B cell (primary cell): Measurements from ENCODE around the gene LCN10. TPM values are rescaled to one million over a fixed set of nuclear protein-coding genes. Genes with fewer than 3 reads are reported as not detected.

Source experiments
- ATAC-seq: fragments of 200-7000 bp; cut with Tn5 transposase; one replicate; pipeline ENCODE4 v1.10.0; 2021; ENCODE audit warnings: low read depth, mild to moderate bottlenecking, moderate number of reproducible peaks, moderate library complexity
- CTCF ChIA-PET: fragments of 350-600 bp; sonication (Branson Sonifier 250); formaldehyde crosslinking; loops from one replicate; lab custom pipeline; 2021; ENCODE audit warnings: antibody characterized with exemption, inconsistent platforms; lab: Charles Lee
- POLR2A ChIA-PET: fragments of 350-600 bp; sonication (Branson Sonifier 250); formaldehyde crosslinking; loops from one replicate; lab custom pipeline; 2021; ENCODE audit warnings: antibody characterized with exemption; lab: Charles Lee
- DNase-seq: peaks from one replicate; pipeline ENCODE4 v3.0.0; 2013
- H2AFZ ChIP-seq: 2 replicates; pipeline ENCODE4 v1.6.1; 2012; ENCODE audit warnings: mild to moderate bottlenecking, low read depth, low read length; ENCODE audit not compliant: insufficient read depth, poor library complexity, severe bottlenecking
- H3K27ac ChIP-seq, 2 donors: 1 replicate in 1 of 2; 2 replicates in 1 of 2; pipeline ENCODE4 v1.5.1; 2012 to 2013; ENCODE audit warnings: low read length in 2 of 2, mild to moderate bottlenecking in 2 of 2, moderate library complexity in 1 of 2
- H3K27me3 ChIP-seq, 4 experiments: fragments of 200-600 bp in 1 of 4; sonication (generic) in 1 of 4; replicated peaks in 1 of 4; 1 replicate in 2 of 4; 2 replicates in 2 of 4; pipeline versions ENCODE4 v1.6.1 to v1.7.0; 2013 to 2016; ENCODE audit warnings: low read length in 3 of 4, mild to moderate bottlenecking in 2 of 4, mixed read lengths in 1 of 4, moderate library complexity in 1 of 4; ENCODE audit not compliant: insufficient read depth in 4 of 4, control insufficient read depth in 3 of 4; ENCODE audit errors: control extremely low read depth in 1 of 4
- H3K36me3 ChIP-seq, 2 experiments: replicated peaks in 1 of 2; 1 replicate in 1 of 2; 2 replicates in 1 of 2; pipeline versions ENCODE4 v1.6.1 to v1.7.1; 2013; ENCODE audit warnings: low read length in 1 of 2; ENCODE audit not compliant: insufficient read depth in 2 of 2, control insufficient read depth in 1 of 2; ENCODE audit errors: control extremely low read depth in 1 of 2, extremely low read depth in 1 of 2
- H3K4me1 ChIP-seq, 2 donors: fragments of 200-600 bp in 1 of 2; sonication (generic) in 1 of 2; 1 replicate in 1 of 2; 2 replicates in 1 of 2; pipeline versions ENCODE4 v1.5.1 to v1.6.1; 2013 to 2017; ENCODE audit warnings: low read length in 2 of 2; ENCODE audit not compliant: control insufficient read depth in 2 of 2, insufficient read depth in 2 of 2
- H3K4me2 ChIP-seq: replicated peaks from 2 replicates; pipeline ENCODE3; 2012; ENCODE audit warnings: mild to moderate bottlenecking, low read depth, low read length; ENCODE audit not compliant: poor library complexity, severe bottlenecking
- H3K4me3 ChIP-seq, 5 experiments: fragments of 200-600 bp in 1 of 5; sonication (generic) in 1 of 5; 1 replicate in 3 of 5; 2 replicates in 2 of 5; pipeline versions ENCODE4 v1.5.1 to v1.7.0; 2011 to 2016; ENCODE audit warnings: low read length in 4 of 5, mild to moderate bottlenecking in 4 of 5, low read depth in 2 of 5, control low read depth in 1 of 5, moderate library complexity in 1 of 5; ENCODE audit not compliant: insufficient read depth in 1 of 5; ENCODE audit errors: control extremely low read depth in 1 of 5, extremely low read depth in 1 of 5
- H3K79me2 ChIP-seq: fragments of 200-600 bp; sonication (generic); one replicate; pipeline ENCODE4 v1.6.0; 2016; ENCODE audit warnings: low read length; ENCODE audit not compliant: control insufficient read depth, insufficient read depth
- H3K9ac ChIP-seq: fragments of 200-600 bp; sonication (generic); 2 replicates; pipeline ENCODE4 v1.6.1; 2017; ENCODE audit warnings: mild to moderate bottlenecking, low read length, moderate library complexity
- H3K9me3 ChIP-seq, 3 donors: one replicate each; pipeline versions ENCODE4 v1.6.1 to v1.7.1; 2013; ENCODE audit warnings: low read length in 2 of 3; ENCODE audit not compliant: control insufficient read depth in 2 of 3, insufficient read depth in 1 of 3; ENCODE audit errors: control extremely low read depth in 1 of 3
- H4K20me1 ChIP-seq: 2 replicates; pipeline ENCODE4 v1.6.0; 2012; ENCODE audit warnings: mild to moderate bottlenecking, low read length; ENCODE audit not compliant: insufficient read depth, control insufficient read depth, poor library complexity, severe bottlenecking
- H3K27ac Mint-ChIP-seq: one replicate; pipeline ENCODE4 v1.8.0; 2021; ENCODE audit warnings: mixed read lengths
- H3K27me3 Mint-ChIP-seq: one replicate; pipeline ENCODE4 v1.8.0; 2021; ENCODE audit warnings: mixed read lengths
- H3K4me1 Mint-ChIP-seq: one replicate; pipeline ENCODE4 v1.8.0; 2021; ENCODE audit warnings: mixed read lengths
- H3K4me3 Mint-ChIP-seq: one replicate; pipeline ENCODE4 v1.8.0; 2021; ENCODE audit warnings: mixed read lengths
- H3K9me3 Mint-ChIP-seq: one replicate; pipeline ENCODE4 v1.8.0; 2022; ENCODE audit warnings: mixed read lengths; ENCODE audit not compliant: insufficient read depth
- EZH2 ChIP-seq: IDR thresholded peaks from 2 replicates; pipeline ENCODE4 v1.6.1; 2012; ENCODE audit warnings: borderline replicate concordance, low read depth, mild to moderate bottlenecking, moderate library complexity, low read length; ENCODE audit not compliant: insufficient read depth, poor library complexity, severe bottlenecking
- WGBS: methylation state at CpG from one replicate; pipeline ENCODE4 v1.1.5; 2013; ENCODE audit warnings: missing lambda C conversion rate; ENCODE audit not compliant: insufficient coverage; 5-methylcytosine and 5-hydroxymethylcytosine counted together
- intact Hi-C: fragments of 100-400 bp; cut with micrococcal nuclease; formaldehyde crosslinking; loops from one replicate; pipeline ENCODE4 v1.10.0; 2022
- polyA plus RNA-seq: library from polyadenylated mRNA; depleted of rRNA; stranded (reverse); fragments of >200 nt; gene quantifications from 2 replicates; pipeline ENCODE4 v1.2.3, GENCODE V29; 2012
- total RNA-seq, 2 donors: library from RNA; stranded (reverse); fragments of 120-200 nt in 1 of 2; gene quantifications; 1 replicate in 1 of 2; 2 replicates in 1 of 2; pipeline versions ENCODE4 v1.2.3 to v1.2.4, GENCODE V29; 2013 to 2022
- TF ChIP-seq, protein P1 (sequence below): fragments of 200-600 bp; IDR thresholded peaks from one replicate; pipeline ENCODE4 v1.8.0; 2022; ENCODE audit warnings: antibody characterized with exemption, mild to moderate bottlenecking

The LCN10 gene
- total and polyA plus RNA-seq, 2 donors (not counting 1 experiment from before 2014, with no cell fraction given): 76.3 to 93.0 TPM

DNA sequence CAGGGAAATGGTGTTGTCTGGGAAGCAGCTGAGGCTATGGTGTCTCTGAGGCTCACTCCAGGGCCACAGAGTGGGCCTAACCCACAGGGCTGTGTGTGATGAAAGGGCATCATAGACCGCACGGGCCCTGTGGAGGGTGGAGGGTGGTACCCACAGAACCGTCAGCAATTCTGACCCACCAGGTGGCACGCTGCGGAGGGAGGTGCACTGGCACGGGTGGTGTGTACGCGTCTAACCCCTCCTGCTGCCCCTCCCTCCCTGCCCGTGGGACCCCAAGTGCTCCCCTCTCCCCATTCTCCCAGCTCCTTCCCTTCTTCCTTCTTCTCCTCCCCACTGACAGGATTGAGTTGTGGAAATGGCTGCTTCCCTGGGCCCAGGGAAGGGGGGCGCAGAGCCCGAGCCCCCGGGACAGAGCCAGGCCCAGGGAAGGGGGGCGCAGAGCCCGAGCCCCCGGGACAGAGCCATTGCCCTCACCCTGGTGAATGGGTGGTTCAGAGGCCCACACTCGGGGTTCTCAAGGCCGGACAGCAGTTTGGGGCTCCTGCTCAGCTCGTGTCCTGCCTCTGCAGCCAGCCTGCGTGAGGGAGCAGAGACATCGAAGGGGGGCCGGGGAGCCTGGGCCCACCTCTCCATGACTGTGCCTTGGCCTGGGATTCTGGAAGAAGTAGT is 6.8 kb downstream of the LCN10 start:
- intact Hi-C loops: no loop called here
- Mint-ChIP-seq H3K27me3 (no peaks in the 10 kb centered on the region), H3K9me3 (no peaks in the 10 kb centered on the region), H3K4me3 (no peak overlapping the region), H3K27ac (no peak overlapping the region), H3K4me1 (peaks cover 13% of the 10 kb centered on the region)
- H3K4me2 ChIP-seq: no peak overlapping the region
- POLR2A ChIA-PET: no interaction called here
- TF ChIP-seq, protein P1, sequence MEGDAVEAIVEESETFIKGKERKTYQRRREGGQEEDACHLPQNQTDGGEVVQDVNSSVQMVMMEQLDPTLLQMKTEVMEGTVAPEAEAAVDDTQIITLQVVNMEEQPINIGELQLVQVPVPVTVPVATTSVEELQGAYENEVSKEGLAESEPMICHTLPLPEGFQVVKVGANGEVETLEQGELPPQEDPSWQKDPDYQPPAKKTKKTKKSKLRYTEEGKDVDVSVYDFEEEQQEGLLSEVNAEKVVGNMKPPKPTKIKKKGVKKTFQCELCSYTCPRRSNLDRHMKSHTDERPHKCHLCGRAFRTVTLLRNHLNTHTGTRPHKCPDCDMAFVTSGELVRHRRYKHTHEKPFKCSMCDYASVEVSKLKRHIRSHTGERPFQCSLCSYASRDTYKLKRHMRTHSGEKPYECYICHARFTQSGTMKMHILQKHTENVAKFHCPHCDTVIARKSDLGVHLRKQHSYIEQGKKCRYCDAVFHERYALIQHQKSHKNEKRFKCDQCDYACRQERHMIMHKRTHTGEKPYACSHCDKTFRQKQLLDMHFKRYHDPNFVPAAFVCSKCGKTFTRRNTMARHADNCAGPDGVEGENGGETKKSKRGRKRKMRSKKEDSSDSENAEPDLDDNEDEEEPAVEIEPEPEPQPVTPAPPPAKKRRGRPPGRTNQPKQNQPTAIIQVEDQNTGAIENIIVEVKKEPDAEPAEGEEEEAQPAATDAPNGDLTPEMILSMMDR: no peak
- no peak for TF ChIP-seq EZH2
- peaks cover 11% of the 10 kb centered on the region for H3K79me2 ChIP-seq
- no peak overlapping the region for H2AFZ ChIP-seq
- over 99% methylated on average over 12 of the region's 21 CpGs for WGBS
- no peaks in the 10 kb centered on the region for H3K9me3 ChIP-seq
- H3K27me3 ChIP-seq: no peaks in the 10 kb centered on the region
- peak; percentile 28 for ATAC-seq
- CTCF ChIA-PET: interaction anchor here (0.5 kb wide), 1 partner anchor 822 kb away, joined by 4 read pairs; no protein-coding TSS in a partner anchor
- H3K4me3 ChIP-seq: no peak overlapping the region
- H3K4me1 ChIP-seq: peaks cover 7 to 12% of the 10 kb centered on the region in 2 donors
- H4K20me1 ChIP-seq: peaks cover 29% of the 10 kb centered on the region
- no peak overlapping the region for H3K27ac ChIP-seq
- H3K9ac ChIP-seq: no peak overlapping the region
- H3K36me3 ChIP-seq: peaks cover 0 to 19% of the 10 kb centered on the region in 2 experiments
- DNase-seq: no peak

DNA sequence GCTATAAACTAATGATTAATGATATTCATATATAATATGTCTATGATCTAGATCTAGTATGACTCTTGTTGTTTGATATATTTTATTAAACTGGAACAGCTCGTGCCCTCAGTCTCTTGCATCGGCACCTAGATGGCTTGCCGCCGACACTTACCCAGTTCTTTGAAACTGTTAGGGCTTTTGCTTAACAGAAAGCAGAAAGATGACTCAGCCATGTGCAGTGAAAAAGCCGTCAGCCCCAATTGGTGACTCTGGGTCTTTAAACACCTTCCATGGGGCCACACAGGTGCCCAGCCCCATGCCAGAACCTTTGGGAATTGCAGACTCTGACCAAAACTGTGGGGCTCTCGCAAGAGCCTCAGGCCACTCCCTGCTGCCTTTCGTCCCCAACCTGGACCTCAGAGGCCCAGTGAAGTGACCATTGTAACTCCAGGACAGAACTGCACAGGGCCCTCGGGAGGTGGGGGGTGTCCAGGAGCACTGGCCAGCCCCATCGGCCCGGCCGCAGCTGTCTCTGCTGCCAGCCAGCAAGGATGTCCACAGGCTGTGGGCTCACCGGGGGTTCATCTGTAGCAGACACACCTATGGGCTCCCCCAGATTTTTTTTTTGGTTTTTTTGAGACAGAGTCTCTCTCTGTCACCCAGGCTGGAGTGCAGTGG is 7.8 kb downstream of the LCN10 start:
- Histone ChIP-seq H3K27ac (no peak overlapping the region), H3K4me3 (no peak overlapping the region), H4K20me1 (peaks cover 19% of the 10 kb centered on the region), H3K4me2 (no peak overlapping the region), H3K79me2 (peaks cover 2% of the 10 kb centered on the region), H3K27me3 (no peaks in the 10 kb centered on the region), H3K9ac (no peak overlapping the region), H3K4me1 (peaks cover 0 to 2% of the 10 kb centered on the region in 2 donors), H2AFZ (no peak overlapping the region), H3K9me3 (no peaks in the 10 kb centered on the region), H3K36me3 (peaks cover 0 to 18% of the 10 kb centered on the region in 2 experiments)
- H3K9me3 Mint-ChIP-seq: no peaks in the 10 kb centered on the region
- DNase-seq (no peak), ATAC-seq (no peak)
- ChIA-PET POLR2A (no interaction called here), CTCF (no interaction called here)
- H3K4me1 Mint-ChIP-seq: peaks cover 9% of the 10 kb centered on the region
- intact Hi-C loops: no loop called here
- 86% methylated on average over 12 of the region's 12 CpGs for whole genome bisulfite sequencing
- H3K4me3 Mint-ChIP-seq: no peak overlapping the region
- no peak for TF ChIP-seq EZH2
- TF ChIP-seq, protein P1: no peak
- no peak overlapping the region for H3K27ac Mint-ChIP-seq
- H3K27me3 Mint-ChIP-seq: no peaks in the 10 kb centered on the region
